GM19452 (cell line): Measurements from ENCODE around the gene FHIT.

Experiments
- ATAC-seq: cut with Tn5 transposase; IDR thresholded peaks from one replicate; pipeline ENCODE4 v1.9.1; 2021; ENCODE audit not compliant: unreplicated experiment

The FHIT gene

GRCh38 chr3:59793976-59794375 lies 1457.3 kb downstream of the FHIT start:
- ATAC-seq = no peak

- no peak for ATAC-seq
Measured at GRCh38 chr3:59791774-59792308, 1459.4 kb downstream of the FHIT start.

- ATAC-seq = no peak
Measured at GRCh38 chr3:59790241-59790640, 1461.0 kb downstream of the FHIT start.

- ATAC-seq = no peak
Measured at GRCh38 chr3:59788801-59789200, 1462.5 kb downstream of the FHIT start.

GRCh38 chr3:59788133-59788532 lies 1463.1 kb downstream of the FHIT start:
- no peak for ATAC-seq

- ATAC-seq = no peak
Measured at GRCh38 chr3:59786374-59786773, 1464.9 kb downstream of the FHIT start.

- ATAC-seq = no peak
Measured at GRCh38 chr3:59784164-59784563, 1467.1 kb downstream of the FHIT start.

- peak; percentile 71 for ATAC-seq
Measured at GRCh38 chr3:59783468-59783988, 1467.7 kb downstream of the FHIT start.

- ATAC-seq = no peak
Measured at GRCh38 chr3:59782664-59783063, 1468.6 kb downstream of the FHIT start.

GRCh38 chr3:59780209-59780608 lies 1471.0 kb downstream of the FHIT start:
- no peak for ATAC-seq

GRCh38 chr3:59779260-59779659 lies 1472.0 kb downstream of the FHIT start:
- ATAC-seq = no peak

- no peak for ATAC-seq
Measured at GRCh38 chr3:59777667-59778077, 1473.6 kb downstream of the FHIT start.

GRCh38 chr3:59777066-59777465 lies 1474.2 kb downstream of the FHIT start:
- no peak for ATAC-seq

- no peak for ATAC-seq
Measured at GRCh38 chr3:59775761-59776325, 1475.4 kb downstream of the FHIT start.

- ATAC-seq = no peak
Measured at GRCh38 chr3:59775106-59775505, 1476.1 kb downstream of the FHIT start.

GRCh38 chr3:59774634-59775033 lies 1476.6 kb downstream of the FHIT start:
- ATAC-seq = no peak

GRCh38 chr3:59774000-59774399 lies 1477.3 kb downstream of the FHIT start:
- ATAC-seq = no peak

GRCh38 chr3:59772416-59773408 lies 1478.5 kb downstream of the FHIT start:
- no peak for ATAC-seq

GRCh38 chr3:59771768-59772181 lies 1479.5 kb downstream of the FHIT start:
- ATAC-seq = no peak

- no peak for ATAC-seq
Measured at GRCh38 chr3:59769127-59769750, 1482.0 kb downstream of the FHIT start.

- ATAC-seq = no peak
Measured at GRCh38 chr3:59766200-59766872, 1484.9 kb downstream of the FHIT start.
